Activated naive CD4-positive, alpha-beta T cell (primary cell): Measurements from ENCODE around the gene TEX53.

ENCODE experiments used
- DNase-seq, 4 experiments: peaks; one replicate each; lab custom pipeline; 2025; lab: John Stamatoyannopoulos, UW

TEX53 gene

GRCh38 chr9:114606597-114607207 is 50.9 kb downstream of the TEX53 start:
- no peak for DNase-seq
